HG02798 (cell line): ENCODE data around the gene CPO.

Source experiments
- ATAC-seq: cut with Tn5 transposase; IDR thresholded peaks from one replicate; pipeline ENCODE4 v1.9.1; 2021; ENCODE audit warnings: mild to moderate bottlenecking; ENCODE audit not compliant: unreplicated experiment, poor library complexity

The CPO gene

DNA sequence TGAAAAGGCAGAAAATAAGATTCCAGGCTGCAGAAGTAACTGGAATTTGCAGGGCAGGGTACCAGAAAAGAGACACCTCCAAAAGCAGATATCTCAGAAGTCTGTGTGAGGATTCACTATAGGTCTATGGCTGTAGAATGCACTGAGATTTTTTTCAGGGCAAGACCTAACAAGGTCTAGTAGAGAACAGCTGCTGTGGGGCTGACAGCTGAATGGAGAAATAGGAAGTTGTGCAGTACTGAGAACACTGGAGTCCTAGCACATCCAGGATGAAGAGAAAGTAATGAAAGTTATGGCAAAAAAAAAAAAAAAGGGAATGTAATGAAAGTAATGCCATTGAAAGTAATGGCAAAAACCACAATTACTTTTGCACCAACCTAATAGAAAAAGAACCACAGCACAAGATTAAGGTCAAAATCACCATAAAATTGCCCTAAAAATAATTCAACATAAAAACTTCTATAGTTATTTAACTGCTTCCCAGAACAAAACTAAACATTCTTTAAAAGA, 57.3 kb downstream of the CPO start:
- ATAC-seq = no peak

GRCh38 chr2:207008105-207008990, 69.0 kb downstream of the CPO start:
- ATAC-seq = no peak

- ATAC-seq = no peak
Measured at GRCh38 chr2:207012461-207012860, 73.1 kb downstream of the CPO start.

GRCh38 chr2:207014424-207014823, 75.1 kb downstream of the CPO start:
- no peak for ATAC-seq

- ATAC-seq = no peak
Measured at GRCh38 chr2:207015901-207016300, 76.6 kb downstream of the CPO start.
